BJ (cell line): Measurements from ENCODE around the gene GNG3. TPM values are rescaled to one million over a fixed set of nuclear protein-coding genes. Genes with fewer than 3 reads are reported as not detected.
"Not testable (repeated sequence)": the region's sequence is repeated elsewhere in the genome, so short reads cannot be mapped to it uniquely, and the experiment has no call there.

ENCODE experiments used
- CTCF ChIA-PET: fragments of 350-600 bp; formaldehyde crosslinking; extraction: SDS; loops from one replicate; lab custom pipeline; 2021; ENCODE audit warnings: antibody characterized with exemption, inconsistent platforms; lab: Yijun Ruan, JAX
- POLR2A ChIA-PET: fragments of 300-600 bp; sonication (Branson Sonifier 250); formaldehyde crosslinking; extraction: SDS; loops from one replicate; lab custom pipeline; 2021; ENCODE audit warnings: antibody characterized with exemption; lab: Charles Lee
- DNase-seq: peaks from one replicate; pipeline ENCODE4 v3.0.0-alpha.2; 2011; ENCODE audit warnings: low read depth
- H3K27me3 ChIP-seq: 2 replicates; pipeline ENCODE4 v1.6.0; 2011; ENCODE audit warnings: low read length; ENCODE audit not compliant: control insufficient read depth, insufficient read depth
- H3K36me3 ChIP-seq: 2 replicates; pipeline ENCODE4 v1.5.1; 2011; ENCODE audit warnings: low read length; ENCODE audit not compliant: control insufficient read depth, insufficient read depth
- H3K4me3 ChIP-seq: 2 replicates; pipeline ENCODE4 v1.5.1; 2011; ENCODE audit warnings: low read depth, mild to moderate bottlenecking, control low read depth, low read length
- polyA plus RNA-seq: library from polyadenylated mRNA; depleted of rRNA; stranded (reverse); fragments of >200 nt; gene quantifications from 2 replicates; pipeline ENCODE4 v1.2.3, GENCODE V29; 2011
- TF ChIP-seq, protein P1 (sequence below): IDR thresholded peaks from 2 replicates; pipeline ENCODE4 v1.5.1; 2011; ENCODE audit warnings: low read depth, mild to moderate bottlenecking, control low read depth, inconsistent platforms, low read length, moderate library complexity; ENCODE audit not compliant: insufficient read depth

GNG3 gene
- polyA plus RNA-seq, 1 experiment = not detected

DNA sequence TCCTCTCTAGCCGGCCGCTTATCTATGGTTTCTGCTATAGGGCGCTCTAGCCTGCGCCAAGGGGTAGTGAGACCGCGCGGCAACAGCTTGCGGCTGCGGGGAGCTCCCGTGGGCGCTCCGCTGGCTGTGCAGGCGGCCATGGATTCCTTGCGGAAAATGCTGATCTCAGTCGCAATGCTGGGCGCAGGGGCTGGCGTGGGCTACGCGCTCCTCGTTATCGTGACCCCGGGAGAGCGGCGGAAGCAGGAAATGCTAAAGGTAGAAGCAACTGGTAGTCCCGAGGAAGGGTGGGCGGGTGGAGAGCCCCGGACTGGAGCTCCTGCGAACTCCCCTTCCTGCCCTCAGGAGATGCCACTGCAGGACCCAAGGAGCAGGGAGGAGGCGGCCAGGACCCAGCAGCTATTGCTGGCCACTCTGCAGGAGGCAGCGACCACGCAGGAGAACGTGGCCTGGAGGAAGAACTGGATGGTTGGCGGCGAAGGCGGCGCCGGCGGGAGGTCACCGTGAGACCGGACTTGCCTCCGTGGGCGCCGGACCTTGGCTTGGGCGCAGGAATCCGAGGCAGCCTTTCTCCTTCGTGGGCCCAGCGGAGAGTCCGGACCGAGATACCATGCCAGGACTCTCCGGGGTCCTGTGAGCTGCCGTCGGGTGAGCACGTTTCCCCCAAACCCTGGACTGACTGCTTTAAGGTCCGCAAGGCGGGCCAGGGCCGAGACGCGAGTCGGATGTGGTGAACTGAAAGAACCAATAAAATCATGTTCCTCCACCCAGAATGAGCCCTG lies 35.7 kb upstream of the GNG3 start, which contains the start of the genes LBHD1 and UQCC3:
LBHD1 (minus strand) TSS at position 660 of the 782 bp plus-strand sequence. CDS start 2,236 bp downstream, outside the sequence.
UQCC3 (plus strand) TSS at position 66 of the 782 bp plus-strand sequence; CDS start at position 139, 73 bp downstream.
- DNase-seq = no peak
- H3K4me3 ChIP-seq = peak within 1 kb of the TSS; percentile 78
- TF ChIP-seq, protein P1, sequence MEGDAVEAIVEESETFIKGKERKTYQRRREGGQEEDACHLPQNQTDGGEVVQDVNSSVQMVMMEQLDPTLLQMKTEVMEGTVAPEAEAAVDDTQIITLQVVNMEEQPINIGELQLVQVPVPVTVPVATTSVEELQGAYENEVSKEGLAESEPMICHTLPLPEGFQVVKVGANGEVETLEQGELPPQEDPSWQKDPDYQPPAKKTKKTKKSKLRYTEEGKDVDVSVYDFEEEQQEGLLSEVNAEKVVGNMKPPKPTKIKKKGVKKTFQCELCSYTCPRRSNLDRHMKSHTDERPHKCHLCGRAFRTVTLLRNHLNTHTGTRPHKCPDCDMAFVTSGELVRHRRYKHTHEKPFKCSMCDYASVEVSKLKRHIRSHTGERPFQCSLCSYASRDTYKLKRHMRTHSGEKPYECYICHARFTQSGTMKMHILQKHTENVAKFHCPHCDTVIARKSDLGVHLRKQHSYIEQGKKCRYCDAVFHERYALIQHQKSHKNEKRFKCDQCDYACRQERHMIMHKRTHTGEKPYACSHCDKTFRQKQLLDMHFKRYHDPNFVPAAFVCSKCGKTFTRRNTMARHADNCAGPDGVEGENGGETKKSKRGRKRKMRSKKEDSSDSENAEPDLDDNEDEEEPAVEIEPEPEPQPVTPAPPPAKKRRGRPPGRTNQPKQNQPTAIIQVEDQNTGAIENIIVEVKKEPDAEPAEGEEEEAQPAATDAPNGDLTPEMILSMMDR = no peak
- H3K27me3 ChIP-seq = no peaks in the 10 kb centered on the region
- peaks cover 15% of the 10 kb centered on the region for H3K36me3 ChIP-seq
- CTCF ChIA-PET = interaction anchor here (1.0 to 3.4 kb wide), 5 partner anchors 9 to 36 kb away, joined by 3 to 15 read pairs (median 5); partner anchors contain the start of genes BSCL2, GNG3 and LRRN4CL
- POLR2A ChIA-PET = interaction anchor here (0.6 to 0.8 kb wide), 2 partner anchors 18 to 668 kb away, joined by 3 to 4 read pairs; partner anchors contain the start of gene LRRN4CL

- TF ChIP-seq, protein P1 = no peak
- POLR2A ChIA-PET = interaction anchor here (0.6 kb wide), 1 partner anchor 34 kb away, joined by 3 read pairs; the partner anchor contains the start of genes BSCL2 and GNG3
- CTCF ChIA-PET = interaction anchor here (0.8 to 3.4 kb wide), 3 partner anchors 8 to 29 kb away, joined by 3 to 15 read pairs (median 3); no protein-coding TSS in a partner anchor
- H3K4me3 ChIP-seq = no peak overlapping the region
- H3K36me3 ChIP-seq = peaks cover 17% of the 10 kb centered on the region
- no peaks in the 10 kb centered on the region for H3K27me3 ChIP-seq
- DNase-seq = no peak
Measured at GRCh38 chr11:62673196-62673525, 34.3 kb upstream of the GNG3 start.

DNA sequence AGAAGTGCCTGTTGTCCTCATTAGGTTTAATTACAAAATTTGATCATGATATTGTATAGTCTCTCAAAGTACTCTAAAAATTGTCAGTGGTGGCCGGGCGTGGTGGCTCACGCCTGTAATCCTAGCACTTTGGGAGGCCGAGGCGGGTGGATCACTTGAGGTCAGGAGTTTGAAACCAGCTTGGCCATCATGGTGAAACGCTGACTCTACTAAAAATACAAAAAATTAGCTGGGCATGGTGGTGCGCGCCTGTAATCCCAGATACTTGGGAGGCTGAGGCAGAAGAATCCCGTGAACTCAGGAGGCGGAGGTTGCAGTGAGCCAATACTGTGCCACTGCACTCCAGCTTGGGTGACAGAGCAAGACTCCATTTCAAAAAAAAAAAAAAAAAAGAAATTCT lies 32.1 kb upstream of the GNG3 start:
- H3K36me3 ChIP-seq = peaks cover 13% of the 10 kb centered on the region
- DNase-seq, H3K27me3 ChIP-seq, H3K4me3 ChIP-seq: not testable (repeated sequence)
- ChIA-PET CTCF (interaction anchor here (0.7 to 1.2 kb wide), 2 partner anchors 15 to 197 kb away, joined by 3 to 4 read pairs; no protein-coding TSS in a partner anchor), POLR2A (interaction anchor here (1.3 kb wide), 1 partner anchor 10 kb away, joined by 18 read pairs; the partner anchor contains the start of genes C11orf98 and CSKMT)

GRCh38 chr11:62676698-62677097 lies 30.8 kb upstream of the GNG3 start:
- Histone ChIP-seq H3K27me3 (no peaks in the 10 kb centered on the region), H3K4me3 (no peak overlapping the region), H3K36me3 (peaks cover 13% of the 10 kb centered on the region)
- TF ChIP-seq, protein P1 = no peak
- no peak for DNase-seq
- CTCF ChIA-PET = interaction anchor here (1.4 to 1.7 kb wide), 2 partner anchors 12 to 18 kb away, joined by 5 to 6 read pairs; partner anchors contain the start of gene LRRN4CL
- POLR2A ChIA-PET = no interaction called here

DNA sequence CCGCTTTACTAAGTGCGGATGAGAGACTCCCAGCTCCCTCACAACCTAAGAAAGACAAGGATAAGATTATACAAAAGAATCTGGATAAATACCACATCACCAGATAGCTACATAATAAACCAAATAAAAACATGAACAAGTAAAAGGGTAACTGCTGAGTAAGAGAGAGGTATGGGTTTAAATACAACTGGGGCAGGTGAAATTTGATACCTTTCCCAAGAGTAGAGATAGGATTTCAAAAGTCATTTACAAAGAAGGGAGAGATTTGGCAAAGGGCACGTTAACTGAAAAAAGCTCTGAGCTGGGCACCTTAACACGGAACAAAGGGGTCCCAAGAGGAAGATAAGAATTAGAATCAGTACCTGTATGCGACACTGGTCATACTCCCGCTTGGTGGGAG lies 30.3 kb upstream of the GNG3 start:
- no peak for DNase-seq
- H3K4me3 ChIP-seq = no peak overlapping the region
- POLR2A ChIA-PET = no interaction called here
- peaks cover 13% of the 10 kb centered on the region for H3K36me3 ChIP-seq
- TF ChIP-seq, protein P1 = no peak
- H3K27me3 ChIP-seq = no peaks in the 10 kb centered on the region
- CTCF ChIA-PET = interaction anchor here (1.4 to 1.7 kb wide), 2 partner anchors 12 to 18 kb away, joined by 5 to 6 read pairs; partner anchors contain the start of gene LRRN4CL
